Nucleus accumbens (tissue), 56 donors: Measurements from ENCODE around the gene SULF2.
A peak's percentile ranks its signal among the peaks of the same experiment; 100 is the strongest.

Experiments
- DNase-seq, 56 donors: peaks; one replicate each; lab custom pipeline; 2025; lab: John Stamatoyannopoulos, UW

SULF2 gene

DNA sequence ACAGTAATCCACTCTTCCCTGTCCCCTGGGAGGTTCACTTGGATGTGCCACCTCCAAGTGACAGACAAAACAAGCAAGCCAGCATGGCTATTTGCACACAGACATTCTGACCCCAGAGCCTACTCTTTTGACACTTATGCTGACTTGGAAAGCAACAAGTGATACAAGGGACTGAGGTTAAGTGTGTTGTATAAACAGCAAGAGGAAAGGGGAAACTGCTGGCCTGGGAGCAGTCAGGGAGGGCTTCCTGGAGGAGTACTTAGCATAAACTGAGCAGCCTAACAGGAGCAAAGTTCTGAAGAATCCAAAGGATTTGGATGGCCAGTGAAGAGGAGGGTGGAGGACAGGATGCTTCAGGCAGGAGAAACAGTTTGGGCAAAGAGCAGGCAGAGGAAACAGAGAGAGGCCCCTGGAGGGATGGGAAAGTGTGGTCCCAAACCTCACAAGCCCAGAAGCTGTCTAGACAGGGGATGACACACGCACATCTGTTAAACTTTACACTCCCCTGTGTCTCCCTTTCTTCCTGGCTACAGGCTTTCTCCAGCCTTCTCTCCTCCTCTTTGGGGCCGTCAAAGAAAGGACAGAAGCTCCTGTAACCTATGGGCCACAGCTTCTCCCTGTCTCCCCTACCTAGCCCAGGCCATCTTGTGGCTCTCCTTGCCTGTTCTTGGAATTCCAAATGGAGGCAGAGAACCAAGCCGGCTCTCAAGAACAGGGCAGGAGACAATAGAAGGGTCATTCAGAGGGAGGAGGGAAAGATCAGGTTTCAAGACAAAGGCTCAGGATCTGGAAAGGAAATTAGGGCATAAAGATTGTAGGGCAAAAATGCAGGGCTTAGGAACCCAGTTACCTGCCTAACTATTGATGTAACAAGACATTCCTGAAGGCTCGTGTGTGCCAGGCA, 19.3 kb downstream of the SULF2 start:
- no peak for DNase-seq

GRCh38 chr20:47765271-47765670, 20.0 kb downstream of the SULF2 start:
- DNase-seq, result no peak

GRCh38 chr20:47764154-47764733, 21.0 kb downstream of the SULF2 start:
- DNase-seq, result no peak

DNA sequence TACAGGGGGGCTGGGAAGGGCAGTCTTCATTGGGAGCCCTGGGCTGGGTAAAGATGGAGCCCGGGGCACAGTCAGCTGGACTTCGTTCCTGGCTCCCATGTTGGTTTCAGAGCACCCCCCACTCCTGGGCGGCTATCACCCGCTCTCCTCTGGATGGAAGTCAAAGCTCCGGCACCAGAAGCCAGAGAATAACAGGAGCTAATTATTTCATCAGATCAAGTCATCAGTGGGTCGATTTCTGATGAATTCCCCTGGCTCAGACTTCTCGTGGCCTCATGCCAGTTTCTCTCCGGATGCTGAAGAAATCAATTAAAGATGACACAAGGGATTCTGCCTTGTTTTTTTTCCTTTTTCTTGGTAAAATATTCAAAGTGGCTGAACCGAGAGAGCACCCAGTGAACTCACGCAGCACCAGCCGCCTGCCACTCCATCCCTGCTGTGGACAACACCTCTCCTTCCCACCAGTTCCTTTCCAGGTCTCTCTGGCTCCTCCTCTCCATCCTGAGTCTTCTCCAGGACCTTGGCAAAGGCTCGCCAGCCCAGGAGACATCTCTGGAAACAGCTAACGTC, 22.5 kb downstream of the SULF2 start:
- peak in 5 of 56 donors; percentile 9 to 46 (median 19) for DNase-seq

DNA sequence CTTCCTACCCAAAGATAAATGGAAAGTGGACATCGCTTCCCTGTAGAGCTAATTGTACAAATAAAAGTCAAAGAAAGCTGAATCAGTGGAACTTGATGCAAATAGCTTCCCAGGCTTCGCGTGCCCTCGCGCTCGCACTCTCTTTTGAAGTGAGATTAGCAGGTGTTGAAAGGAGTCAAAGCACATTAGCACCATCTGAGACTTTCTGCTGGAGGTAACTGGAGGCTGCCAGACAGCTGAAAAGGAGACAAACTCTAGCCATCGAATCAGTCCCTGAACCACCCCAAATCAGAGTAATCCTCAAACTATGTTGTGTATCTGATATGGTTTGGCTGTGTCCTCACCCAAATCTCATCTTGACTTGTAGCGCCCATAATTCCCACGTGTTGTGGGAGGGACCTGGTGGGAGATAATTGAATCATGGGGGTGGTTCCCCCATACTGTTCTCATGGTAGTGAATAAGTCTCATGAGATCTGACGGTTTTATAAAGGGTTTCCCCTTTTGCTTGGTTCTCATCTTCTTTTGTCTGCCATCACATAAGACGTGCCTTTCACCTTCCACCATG, 23.7 kb downstream of the SULF2 start:
- DNase-seq, result no peak

- DNase-seq, result no peak
Observed at GRCh38 chr20:47760686-47761481, 24.4 kb downstream of the SULF2 start.

DNA sequence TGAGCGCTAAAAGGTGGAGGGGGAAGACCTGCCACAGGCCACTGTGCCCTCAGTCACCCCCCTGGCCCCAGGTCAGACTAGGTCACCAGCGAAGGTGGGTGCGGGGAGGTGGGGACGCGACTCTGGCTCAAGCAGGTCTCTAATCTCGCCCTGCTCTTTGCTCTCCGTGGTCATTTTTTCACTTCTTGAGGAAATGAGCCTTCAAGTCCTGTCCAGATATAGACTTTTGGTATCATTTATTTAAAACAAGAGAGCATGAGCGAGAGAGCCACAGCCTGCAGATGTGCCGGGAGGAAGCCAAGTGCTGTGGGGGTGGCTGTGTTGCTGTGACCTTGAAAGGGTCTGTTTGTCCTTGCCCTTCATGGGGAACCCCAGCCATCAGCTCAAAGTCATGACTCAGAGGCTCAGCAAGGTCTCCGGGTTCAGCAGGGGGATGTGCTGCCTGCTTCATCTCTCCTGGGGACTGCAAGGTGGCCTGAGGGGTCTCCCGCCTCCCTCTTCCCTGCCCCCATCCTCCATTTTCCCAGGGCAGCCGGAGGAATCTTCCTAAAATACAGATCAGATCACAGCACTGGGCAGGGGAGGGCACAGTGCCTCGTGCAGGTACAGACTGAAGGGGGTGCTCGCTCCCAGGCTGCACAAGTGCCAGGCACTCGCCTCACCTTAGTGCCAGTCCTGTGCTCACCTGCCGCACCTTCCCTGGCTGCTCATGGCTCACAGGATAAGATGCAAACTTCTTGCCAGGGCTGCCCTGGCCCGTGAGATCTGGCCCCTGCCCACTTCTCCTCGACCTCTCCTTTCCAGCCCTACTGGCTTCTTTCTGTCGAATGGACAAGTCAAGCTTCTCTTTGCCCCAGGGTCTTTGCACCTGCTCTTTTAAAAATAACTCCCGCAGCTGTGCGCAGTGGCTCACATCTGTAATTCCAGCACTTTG, 26.5 kb downstream of the SULF2 start:
- DNase-seq, result no peak

- no peak for DNase-seq
Observed at GRCh38 chr20:47757145-47758035, 27.9 kb downstream of the SULF2 start.

DNA sequence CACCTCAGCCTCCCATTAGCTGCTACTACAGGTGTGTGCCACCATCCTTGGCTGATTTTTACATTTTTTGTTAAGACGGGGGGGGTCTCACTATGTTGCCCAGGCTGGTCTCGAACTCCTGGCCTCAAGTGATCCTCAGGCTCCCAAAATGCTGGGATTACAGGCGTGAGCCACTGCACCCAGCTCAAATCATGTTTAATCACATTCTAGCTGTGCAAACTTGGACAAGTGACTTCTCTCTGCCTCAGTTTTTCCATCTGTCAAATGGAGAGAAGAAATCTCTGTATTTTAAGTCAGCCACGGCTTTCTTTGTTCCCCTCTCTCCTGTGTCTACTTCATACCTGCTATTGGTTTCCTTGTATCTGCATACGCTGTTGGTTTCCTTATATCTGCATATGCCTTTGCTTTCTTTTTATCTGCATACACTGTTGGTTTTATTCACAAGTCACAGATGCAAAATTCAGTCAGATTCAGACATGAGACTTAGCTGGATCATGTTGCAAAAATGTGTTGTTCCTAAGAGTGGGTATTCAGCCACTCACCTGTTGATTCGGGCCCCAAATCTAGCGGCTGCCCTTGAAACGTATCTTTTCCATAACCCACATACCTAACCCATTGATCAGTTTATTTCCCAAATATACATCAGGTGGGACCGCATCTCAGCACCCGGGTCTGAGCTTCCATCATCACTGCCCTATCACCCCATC, 30.2 kb downstream of the SULF2 start:
- no peak for DNase-seq

DNA sequence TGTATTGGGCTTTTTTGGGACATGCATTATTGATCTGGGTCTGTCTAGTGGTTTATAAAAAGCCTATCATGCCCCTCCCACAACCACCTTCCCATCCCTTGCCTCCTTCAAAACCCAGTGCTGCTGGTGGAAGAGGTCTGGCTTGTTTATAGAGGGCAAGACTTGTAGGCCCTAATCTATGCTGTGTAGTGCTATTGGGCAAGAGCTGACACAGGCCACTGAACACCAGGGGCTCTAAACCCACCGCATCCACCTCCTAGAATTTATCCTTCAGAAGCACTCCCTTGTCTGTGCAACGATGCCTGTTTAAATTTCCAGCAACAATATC, 30.9 kb downstream of the SULF2 start:
- no peak for DNase-seq

GRCh38 chr20:47753576-47754387, 31.5 kb downstream of the SULF2 start:
- no peak for DNase-seq

DNA sequence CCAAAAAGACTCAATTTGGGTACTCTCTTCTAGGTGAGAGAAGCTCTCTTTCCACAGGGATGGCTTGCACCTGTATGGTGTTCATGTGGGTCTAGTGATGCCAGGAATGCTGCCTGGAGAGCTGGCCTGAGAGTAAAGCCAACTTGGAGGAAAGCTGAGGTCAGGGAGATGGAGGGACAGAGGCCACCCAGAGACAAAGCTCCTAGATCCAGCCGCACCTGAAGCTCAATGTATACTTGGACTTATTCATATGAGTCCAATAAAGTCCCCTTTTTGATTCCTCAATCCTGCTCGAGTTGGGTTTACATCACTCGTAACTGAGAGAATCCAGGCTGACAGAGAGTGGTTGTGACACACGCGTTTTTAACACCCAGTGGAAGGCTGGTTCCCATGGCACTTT, 33.8 kb downstream of the SULF2 start:
- no peak for DNase-seq

DNA sequence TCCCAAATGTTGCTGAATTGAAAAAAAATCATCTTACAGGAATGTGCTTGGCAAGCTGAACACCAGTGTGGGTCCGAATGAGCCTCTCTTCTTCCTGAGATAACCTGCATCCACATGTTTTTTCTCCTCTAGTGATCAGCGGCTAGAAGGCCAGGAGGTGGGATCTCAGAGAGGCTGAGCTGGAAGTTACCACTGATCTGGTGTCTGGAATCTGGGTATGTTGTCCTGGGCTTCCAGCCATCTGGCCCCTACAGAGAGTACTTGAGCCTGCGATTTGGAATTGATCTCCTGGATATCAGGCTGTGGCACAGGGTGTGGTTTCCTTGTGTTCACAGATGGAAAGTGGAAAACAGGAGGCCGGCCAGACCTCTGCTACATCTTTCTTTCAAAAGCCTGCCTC, 35.9 kb downstream of the SULF2 start:
- DNase-seq, result no peak

DNA sequence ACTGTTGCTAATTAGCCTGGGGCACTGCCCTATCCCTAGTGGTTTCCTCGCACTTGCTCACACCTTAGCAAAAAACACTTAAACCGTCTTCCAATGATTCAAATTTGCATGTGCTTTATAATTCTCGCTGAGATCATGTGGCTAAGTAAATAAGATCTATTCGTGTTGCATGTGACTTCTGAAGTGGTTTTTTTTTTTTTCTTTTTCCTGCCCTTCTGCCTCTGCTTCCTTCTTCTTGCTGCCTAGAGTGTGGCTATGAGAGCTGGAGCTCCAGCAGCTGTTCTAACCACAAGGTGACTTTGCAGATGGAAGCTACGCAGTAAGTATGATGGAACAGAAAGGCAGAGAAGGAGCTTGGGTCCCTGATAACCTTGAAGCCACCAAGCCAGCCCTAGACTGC, 36.5 kb downstream of the SULF2 start:
- no peak for DNase-seq

DNA sequence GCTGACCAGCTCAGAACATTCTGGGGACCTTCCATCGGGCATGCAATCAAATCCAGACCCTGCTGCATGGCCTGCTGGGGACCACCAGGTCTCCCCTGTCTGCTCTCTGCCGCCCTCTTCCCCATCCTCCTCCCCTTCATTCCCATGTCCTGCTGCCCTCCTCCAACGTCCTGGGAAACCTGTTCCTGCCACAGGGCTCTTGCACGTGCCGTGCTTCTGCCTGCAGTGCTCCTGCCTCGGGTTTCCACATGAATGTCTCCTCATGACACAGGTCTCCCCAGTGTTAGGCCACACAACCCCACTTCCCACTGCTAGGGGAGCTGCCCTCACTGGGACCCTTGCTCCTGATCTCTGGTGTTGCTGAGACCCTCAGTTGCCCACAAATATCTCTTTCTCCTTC, 37.2 kb downstream of the SULF2 start:
- no peak for DNase-seq

DNA sequence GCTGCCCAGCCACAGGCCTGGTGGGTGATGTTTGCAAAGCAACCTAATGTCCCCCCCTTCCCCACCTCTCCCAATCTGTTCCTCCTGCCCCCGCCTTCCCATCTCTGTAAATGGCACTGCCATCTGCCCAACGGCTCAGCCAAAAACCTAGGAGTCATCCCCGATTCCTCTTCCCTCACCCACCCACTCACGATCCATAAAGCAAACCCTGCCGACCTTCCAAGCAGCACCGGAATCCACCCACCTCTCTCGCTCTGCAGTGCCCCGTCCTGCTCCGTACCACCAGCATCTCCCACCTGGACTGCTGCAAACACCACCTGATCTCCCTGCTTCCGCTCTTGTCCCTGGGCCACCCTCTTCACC, 37.6 kb downstream of the SULF2 start:
- no peak for DNase-seq

GRCh38 chr20:47744803-47745202, 40.5 kb downstream of the SULF2 start:
- DNase-seq, result no peak
